AG04450 (cell line): Measurements from ENCODE around the gene LARGE2. TPM values are rescaled to one million over a fixed set of nuclear protein-coding genes. Genes with fewer than 3 reads are reported as not detected.

Experiments
- CTCF ChIA-PET: fragments of 300-600, 350-600 bp; formaldehyde crosslinking; extraction: SDS; loops from one replicate; lab custom pipeline; 2022; ENCODE audit warnings: antibody characterized with exemption, inconsistent platforms; lab: Charles Lee
- POLR2A ChIA-PET: fragments of 350-600 bp; formaldehyde crosslinking; extraction: SDS; loops from one replicate; lab custom pipeline; 2021; ENCODE audit warnings: antibody characterized with exemption, inconsistent platforms; lab: Yijun Ruan, JAX
- DNase-seq: peaks from one replicate; pipeline ENCODE4 v3.0.0-alpha.2; 2011; ENCODE audit warnings: low read depth, low spot score
- H3K27ac ChIP-seq: one replicate; pipeline ENCODE4 v1.5.1; 2012; ENCODE audit warnings: low read depth, low read length, control low read depth
- H3K27me3 ChIP-seq: one replicate; pipeline ENCODE4 v1.6.0; 2012; ENCODE audit warnings: low read length; ENCODE audit not compliant: control insufficient read depth, insufficient read depth
- H3K4me3 ChIP-seq: 2 replicates; pipeline ENCODE4 v1.5.1; 2011; ENCODE audit warnings: mild to moderate bottlenecking, low read depth, low read length, control low read depth
- H3K9me3 ChIP-seq: 2 replicates; pipeline ENCODE4 v1.5.1; 2012; ENCODE audit warnings: low read length; ENCODE audit not compliant: control insufficient read depth, insufficient read depth
- CTCF ChIP-seq: IDR thresholded peaks from 2 replicates; pipeline ENCODE4 v1.5.1; 2011; ENCODE audit warnings: low read depth, low read length, control low read depth, inconsistent platforms
- polyA plus RNA-seq: library from polyadenylated mRNA; depleted of rRNA; stranded (reverse); fragments of >200 nt; gene quantifications from 2 replicates; pipeline ENCODE4 v1.2.3, GENCODE V29; 2011

Gene LARGE2
- polyA plus RNA-seq, 1 experiment = not detected

- POLR2A ChIA-PET = interaction anchor here (1.2 kb wide), 1 partner anchor 11 kb away, joined by 3 read pairs; the partner anchor contains the start of gene PEX16
- Histone ChIP-seq H3K4me3 (no peak within 1 kb of the TSS), H3K27ac (no peak within 1 kb of the TSS), H3K9me3 (no peaks in the 10 kb centered on the region; the same call in 1 of the 2 replicates), H3K27me3 (no peaks in the 10 kb centered on the region)
- DNase-seq = no peak
- CTCF ChIA-PET = no interaction called here
- no peak for TF ChIP-seq CTCF
Observed at GRCh38 chr11:45906965-45907611, 15.4 kb upstream of the LARGE2 start, which contains the start of gene FREY1. FREY1 (minus strand) TSS chr11:45907271; CDS start chr11:45907245, 26 bp downstream.

DNA sequence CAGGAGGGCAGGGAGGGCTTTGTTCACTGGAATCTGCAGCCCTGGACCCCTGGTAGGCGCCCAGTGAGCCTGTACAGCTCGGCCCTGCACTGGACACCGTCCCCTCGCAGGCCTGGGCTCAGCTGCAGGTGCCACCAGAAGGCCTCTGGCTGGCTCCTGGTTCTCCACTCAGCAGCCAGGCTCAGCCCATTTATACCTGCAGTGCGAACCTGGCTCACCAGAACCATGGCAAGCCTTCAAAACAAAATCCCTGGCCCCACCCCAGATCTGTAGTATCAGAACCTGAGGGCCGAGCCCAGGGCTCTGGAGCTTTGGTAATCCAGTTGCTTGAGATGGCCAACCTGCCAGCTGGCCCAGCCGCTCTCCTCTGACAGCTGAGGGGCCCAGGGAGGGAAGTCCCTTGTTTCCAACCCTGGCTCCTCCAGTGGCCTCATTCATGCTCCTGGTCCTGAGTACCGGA is 14.5 kb upstream of the LARGE2 start:
- no peak for DNase-seq
- Histone ChIP-seq H3K27me3 (no peaks in the 10 kb centered on the region), H3K9me3 (no peaks in the 10 kb centered on the region), H3K4me3 (no peak overlapping the region), H3K27ac (no peak overlapping the region)
- TF ChIP-seq CTCF = no peak
- ChIA-PET POLR2A (interaction anchor here (1.2 kb wide), 1 partner anchor 10 kb away, joined by 3 read pairs; the partner anchor contains the start of gene PEX16), CTCF (no interaction called here)

GRCh38 chr11:45909594-45910475 is 12.6 kb upstream of the LARGE2 start:
- POLR2A ChIA-PET = no interaction called here
- no peak for TF ChIP-seq CTCF

DNA sequence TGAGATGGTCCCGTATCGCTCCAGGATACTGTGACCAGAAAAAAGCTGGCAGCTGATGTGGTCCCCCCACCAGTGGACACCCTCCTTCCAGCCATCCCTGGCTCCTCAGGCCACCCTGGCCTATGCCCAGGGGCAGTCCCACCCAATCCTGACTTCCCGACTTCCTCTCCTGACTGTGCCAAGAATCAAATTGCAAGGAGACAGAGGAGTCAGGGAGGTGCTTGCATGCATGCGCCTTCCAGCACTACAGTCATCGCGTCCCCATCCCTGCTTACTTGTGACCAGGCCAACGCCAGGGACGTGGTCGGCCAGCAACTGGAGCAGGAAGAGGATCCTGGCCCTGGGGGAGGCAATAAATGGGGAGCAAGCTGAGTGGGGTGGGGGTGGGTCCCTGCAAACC is 11.8 kb upstream of the LARGE2 start:
- DNase-seq = no peak
- ChIA-PET POLR2A (no interaction called here), CTCF (no interaction called here)
- Histone ChIP-seq H3K27me3 (no peaks in the 10 kb centered on the region), H3K4me3 (no peak overlapping the region), H3K9me3 (no peaks in the 10 kb centered on the region), H3K27ac (no peak overlapping the region)
- no peak for TF ChIP-seq CTCF

More at GRCh38 chr11:45909594-45910475, 12.6 kb upstream of the LARGE2 start:
- no peak overlapping the region for H3K27ac ChIP-seq
- CTCF ChIA-PET = no interaction called here
- H3K4me3 ChIP-seq = no peak overlapping the region
- no peak for DNase-seq
- no peaks in the 10 kb centered on the region for H3K27me3 ChIP-seq
- H3K9me3 ChIP-seq = no peaks in the 10 kb centered on the region
